WTC11 (cell line): Measurements from ENCODE around the gene PARL.

Experiments used
- ELF4 ChIP-seq: sonication (generic); formaldehyde crosslinking; IDR thresholded peaks from 2 replicates; pipeline ENCODE4 v1.8.1; 2022; ENCODE audit warnings: low read depth, mild to moderate bottlenecking, moderate library complexity, missing genetic modification reagents
- FOXJ3 ChIP-seq: sonication (generic); formaldehyde crosslinking; IDR thresholded peaks from 2 replicates; pipeline ENCODE4 v1.9.0; 2021; ENCODE audit warnings: missing genetic modification reagents, mild to moderate bottlenecking, borderline replicate concordance
- JUN ChIP-seq: sonication (generic); formaldehyde crosslinking; IDR thresholded peaks from 2 replicates; pipeline ENCODE4 v1.8.0; 2023; ENCODE audit warnings: mild to moderate bottlenecking, missing genetic modification reagents
- PREB ChIP-seq: sonication (generic); formaldehyde crosslinking; IDR thresholded peaks from 2 replicates; pipeline ENCODE4 v1.8.1; 2022; ENCODE audit warnings: mild to moderate bottlenecking, missing genetic modification reagents, moderate library complexity, borderline replicate concordance
- RELA ChIP-seq: sonication (generic); formaldehyde crosslinking; IDR thresholded peaks from 2 replicates; pipeline ENCODE4 v1.8.1; 2022; ENCODE audit warnings: missing genetic modification reagents, mild to moderate bottlenecking, borderline replicate concordance
- TP53 ChIP-seq: sonication (generic); formaldehyde crosslinking; IDR thresholded peaks from 2 replicates; pipeline ENCODE4 v1.8.1; 2023; ENCODE audit warnings: mild to moderate bottlenecking, missing genetic modification reagents
- TF ChIP-seq, protein P1 (sequence below): fragments of 200-600 bp; IDR thresholded peaks from 2 replicates; pipeline ENCODE4 v1.8.0; 2022; ENCODE audit warnings: antibody characterized with exemption
- TF ChIP-seq, protein P2 (sequence below): sonication (generic); formaldehyde crosslinking; conservative IDR thresholded peaks from 2 replicates; pipeline ENCODE4 v1.8.1; 2022; ENCODE audit warnings: mild to moderate bottlenecking, missing genetic modification reagents
- TF ChIP-seq, protein P3 (sequence below): sonication (generic); formaldehyde crosslinking; IDR thresholded peaks from 2 replicates; pipeline ENCODE4 v1.8.1; 2022; ENCODE audit warnings: low read depth, missing genetic modification reagents, borderline replicate concordance
- TF ChIP-seq, protein P4 (sequence below): sonication (generic); formaldehyde crosslinking; IDR thresholded peaks from 2 replicates; pipeline ENCODE4 v1.8.1; 2022; ENCODE audit warnings: low read depth, mild to moderate bottlenecking, moderate library complexity, missing genetic modification reagents, borderline replicate concordance
- TF ChIP-seq, protein P5 (sequence below): sonication (generic); formaldehyde crosslinking; IDR thresholded peaks from 2 replicates; pipeline ENCODE4 v1.8.1; 2023; ENCODE audit warnings: mild to moderate bottlenecking, missing genetic modification reagents, borderline replicate concordance
- TF ChIP-seq, protein P6 (sequence below): sonication (generic); formaldehyde crosslinking; IDR thresholded peaks from 2 replicates; pipeline ENCODE4 v1.8.1; 2023; ENCODE audit warnings: mild to moderate bottlenecking, missing genetic modification reagents, moderate library complexity

- TF ChIP-seq, protein P1, sequence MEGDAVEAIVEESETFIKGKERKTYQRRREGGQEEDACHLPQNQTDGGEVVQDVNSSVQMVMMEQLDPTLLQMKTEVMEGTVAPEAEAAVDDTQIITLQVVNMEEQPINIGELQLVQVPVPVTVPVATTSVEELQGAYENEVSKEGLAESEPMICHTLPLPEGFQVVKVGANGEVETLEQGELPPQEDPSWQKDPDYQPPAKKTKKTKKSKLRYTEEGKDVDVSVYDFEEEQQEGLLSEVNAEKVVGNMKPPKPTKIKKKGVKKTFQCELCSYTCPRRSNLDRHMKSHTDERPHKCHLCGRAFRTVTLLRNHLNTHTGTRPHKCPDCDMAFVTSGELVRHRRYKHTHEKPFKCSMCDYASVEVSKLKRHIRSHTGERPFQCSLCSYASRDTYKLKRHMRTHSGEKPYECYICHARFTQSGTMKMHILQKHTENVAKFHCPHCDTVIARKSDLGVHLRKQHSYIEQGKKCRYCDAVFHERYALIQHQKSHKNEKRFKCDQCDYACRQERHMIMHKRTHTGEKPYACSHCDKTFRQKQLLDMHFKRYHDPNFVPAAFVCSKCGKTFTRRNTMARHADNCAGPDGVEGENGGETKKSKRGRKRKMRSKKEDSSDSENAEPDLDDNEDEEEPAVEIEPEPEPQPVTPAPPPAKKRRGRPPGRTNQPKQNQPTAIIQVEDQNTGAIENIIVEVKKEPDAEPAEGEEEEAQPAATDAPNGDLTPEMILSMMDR = no peak
- TF ChIP-seq PREB (CRISPR knock-in tag) (no peak), TP53 (no peak), ELF4 (CRISPR knock-in tag) (no peak), JUN (CRISPR knock-in tag) (no peak), RELA (CRISPR knock-in tag) (no peak), FOXJ3 (CRISPR knock-in tag) (no peak)
- TF ChIP-seq, protein P2, sequence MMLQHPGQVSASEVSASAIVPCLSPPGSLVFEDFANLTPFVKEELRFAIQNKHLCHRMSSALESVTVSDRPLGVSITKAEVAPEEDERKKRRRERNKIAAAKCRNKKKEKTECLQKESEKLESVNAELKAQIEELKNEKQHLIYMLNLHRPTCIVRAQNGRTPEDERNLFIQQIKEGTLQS (CRISPR knock-in tag) = no peak
- TF ChIP-seq, protein P3, sequence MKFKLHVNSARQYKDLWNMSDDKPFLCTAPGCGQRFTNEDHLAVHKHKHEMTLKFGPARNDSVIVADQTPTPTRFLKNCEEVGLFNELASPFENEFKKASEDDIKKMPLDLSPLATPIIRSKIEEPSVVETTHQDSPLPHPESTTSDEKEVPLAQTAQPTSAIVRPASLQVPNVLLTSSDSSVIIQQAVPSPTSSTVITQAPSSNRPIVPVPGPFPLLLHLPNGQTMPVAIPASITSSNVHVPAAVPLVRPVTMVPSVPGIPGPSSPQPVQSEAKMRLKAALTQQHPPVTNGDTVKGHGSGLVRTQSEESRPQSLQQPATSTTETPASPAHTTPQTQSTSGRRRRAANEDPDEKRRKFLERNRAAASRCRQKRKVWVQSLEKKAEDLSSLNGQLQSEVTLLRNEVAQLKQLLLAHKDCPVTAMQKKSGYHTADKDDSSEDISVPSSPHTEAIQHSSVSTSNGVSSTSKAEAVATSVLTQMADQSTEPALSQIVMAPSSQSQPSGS (CRISPR knock-in tag) = no peak
- TF ChIP-seq, protein P4, sequence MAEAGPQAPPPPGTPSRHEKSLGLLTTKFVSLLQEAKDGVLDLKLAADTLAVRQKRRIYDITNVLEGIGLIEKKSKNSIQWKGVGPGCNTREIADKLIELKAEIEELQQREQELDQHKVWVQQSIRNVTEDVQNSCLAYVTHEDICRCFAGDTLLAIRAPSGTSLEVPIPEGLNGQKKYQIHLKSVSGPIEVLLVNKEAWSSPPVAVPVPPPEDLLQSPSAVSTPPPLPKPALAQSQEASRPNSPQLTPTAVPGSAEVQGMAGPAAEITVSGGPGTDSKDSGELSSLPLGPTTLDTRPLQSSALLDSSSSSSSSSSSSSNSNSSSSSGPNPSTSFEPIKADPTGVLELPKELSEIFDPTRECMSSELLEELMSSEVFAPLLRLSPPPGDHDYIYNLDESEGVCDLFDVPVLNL (CRISPR knock-in tag) = no peak
- TF ChIP-seq, protein P5, sequence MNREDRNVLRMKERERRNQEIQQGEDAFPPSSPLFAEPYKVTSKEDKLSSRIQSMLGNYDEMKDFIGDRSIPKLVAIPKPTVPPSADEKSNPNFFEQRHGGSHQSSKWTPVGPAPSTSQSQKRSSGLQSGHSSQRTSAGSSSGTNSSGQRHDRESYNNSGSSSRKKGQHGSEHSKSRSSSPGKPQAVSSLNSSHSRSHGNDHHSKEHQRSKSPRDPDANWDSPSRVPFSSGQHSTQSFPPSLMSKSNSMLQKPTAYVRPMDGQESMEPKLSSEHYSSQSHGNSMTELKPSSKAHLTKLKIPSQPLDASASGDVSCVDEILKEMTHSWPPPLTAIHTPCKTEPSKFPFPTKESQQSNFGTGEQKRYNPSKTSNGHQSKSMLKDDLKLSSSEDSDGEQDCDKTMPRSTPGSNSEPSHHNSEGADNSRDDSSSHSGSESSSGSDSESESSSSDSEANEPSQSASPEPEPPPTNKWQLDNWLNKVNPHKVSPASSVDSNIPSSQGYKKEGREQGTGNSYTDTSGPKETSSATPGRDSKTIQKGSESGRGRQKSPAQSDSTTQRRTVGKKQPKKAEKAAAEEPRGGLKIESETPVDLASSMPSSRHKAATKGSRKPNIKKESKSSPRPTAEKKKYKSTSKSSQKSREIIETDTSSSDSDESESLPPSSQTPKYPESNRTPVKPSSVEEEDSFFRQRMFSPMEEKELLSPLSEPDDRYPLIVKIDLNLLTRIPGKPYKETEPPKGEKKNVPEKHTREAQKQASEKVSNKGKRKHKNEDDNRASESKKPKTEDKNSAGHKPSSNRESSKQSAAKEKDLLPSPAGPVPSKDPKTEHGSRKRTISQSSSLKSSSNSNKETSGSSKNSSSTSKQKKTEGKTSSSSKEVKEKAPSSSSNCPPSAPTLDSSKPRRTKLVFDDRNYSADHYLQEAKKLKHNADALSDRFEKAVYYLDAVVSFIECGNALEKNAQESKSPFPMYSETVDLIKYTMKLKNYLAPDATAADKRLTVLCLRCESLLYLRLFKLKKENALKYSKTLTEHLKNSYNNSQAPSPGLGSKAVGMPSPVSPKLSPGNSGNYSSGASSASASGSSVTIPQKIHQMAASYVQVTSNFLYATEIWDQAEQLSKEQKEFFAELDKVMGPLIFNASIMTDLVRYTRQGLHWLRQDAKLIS (CRISPR knock-in tag) = no peak
- TF ChIP-seq, protein P6, sequence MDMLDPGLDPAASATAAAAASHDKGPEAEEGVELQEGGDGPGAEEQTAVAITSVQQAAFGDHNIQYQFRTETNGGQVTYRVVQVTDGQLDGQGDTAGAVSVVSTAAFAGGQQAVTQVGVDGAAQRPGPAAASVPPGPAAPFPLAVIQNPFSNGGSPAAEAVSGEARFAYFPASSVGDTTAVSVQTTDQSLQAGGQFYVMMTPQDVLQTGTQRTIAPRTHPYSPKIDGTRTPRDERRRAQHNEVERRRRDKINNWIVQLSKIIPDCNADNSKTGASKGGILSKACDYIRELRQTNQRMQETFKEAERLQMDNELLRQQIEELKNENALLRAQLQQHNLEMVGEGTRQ = no peak
Observed at GRCh38 chr3:183826448-183827250, 58.0 kb downstream of the PARL start.
